Fibroblast of skin of left biceps (primary cell): Measurements from ENCODE around the gene BRAT1.
"Not testable (repeated sequence)": the region's sequence is repeated elsewhere in the genome, so short reads cannot be mapped to it uniquely, and the experiment has no call there.

Source experiments
- DNase-seq, 2 experiments: peaks; one replicate each; pipeline ENCODE4 v3.0.0-alpha.2; 2013; ENCODE audit warnings: low read depth in 2 of 2

Gene BRAT1

DNA sequence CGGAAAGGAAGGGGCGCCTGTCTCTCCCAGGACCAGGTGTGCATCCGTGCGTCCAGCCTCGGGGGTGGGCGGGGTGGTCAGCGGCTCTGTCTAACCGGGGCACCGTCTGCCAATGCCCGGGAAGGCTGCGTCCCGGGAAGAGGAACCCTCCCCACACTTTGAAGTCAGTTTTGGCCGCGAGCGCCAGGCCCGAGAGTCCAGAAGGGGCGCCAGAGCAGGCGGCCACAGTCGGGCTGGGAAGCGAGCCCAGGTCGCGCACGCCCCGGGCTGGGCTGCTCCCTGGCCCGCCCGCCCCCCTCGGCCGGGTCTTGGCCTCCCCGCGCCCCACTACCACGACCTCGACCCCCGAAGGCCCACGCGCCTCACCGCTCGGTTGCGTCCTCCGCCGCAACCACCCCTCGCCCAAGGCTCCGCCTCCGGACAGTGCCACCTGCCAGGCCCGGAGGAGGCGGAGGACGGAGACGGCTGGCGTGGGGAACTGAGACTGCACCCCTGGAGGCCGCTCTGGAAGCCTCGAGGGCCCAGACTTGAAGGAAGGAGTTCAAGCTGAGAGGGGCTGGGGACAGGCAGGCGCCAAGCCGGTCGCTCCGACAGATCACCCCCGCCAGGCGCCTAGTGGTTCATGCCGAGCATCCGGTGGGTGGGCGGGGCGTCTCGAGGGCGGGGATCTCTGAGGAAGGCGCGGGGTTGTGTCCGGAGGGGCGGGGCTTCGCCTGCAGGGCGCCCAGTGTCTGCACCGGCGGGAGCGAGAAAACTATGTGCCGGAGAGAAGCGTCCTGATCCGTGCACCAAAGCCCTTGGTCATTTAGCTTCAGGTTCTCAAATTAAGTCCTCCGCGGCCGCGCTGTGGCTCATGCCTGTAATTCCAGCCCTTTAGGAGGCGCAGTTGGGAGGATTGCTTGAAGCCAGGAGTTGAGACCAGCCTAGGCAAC is at the start of gene BRAT1:
TSS of gene BRAT1 (minus strand) at position 404 of the 932 bp plus-strand sequence. CDS start 1,093 bp downstream, outside the sequence.
- peak; percentile 66 to 70 for DNase-seq

DNA sequence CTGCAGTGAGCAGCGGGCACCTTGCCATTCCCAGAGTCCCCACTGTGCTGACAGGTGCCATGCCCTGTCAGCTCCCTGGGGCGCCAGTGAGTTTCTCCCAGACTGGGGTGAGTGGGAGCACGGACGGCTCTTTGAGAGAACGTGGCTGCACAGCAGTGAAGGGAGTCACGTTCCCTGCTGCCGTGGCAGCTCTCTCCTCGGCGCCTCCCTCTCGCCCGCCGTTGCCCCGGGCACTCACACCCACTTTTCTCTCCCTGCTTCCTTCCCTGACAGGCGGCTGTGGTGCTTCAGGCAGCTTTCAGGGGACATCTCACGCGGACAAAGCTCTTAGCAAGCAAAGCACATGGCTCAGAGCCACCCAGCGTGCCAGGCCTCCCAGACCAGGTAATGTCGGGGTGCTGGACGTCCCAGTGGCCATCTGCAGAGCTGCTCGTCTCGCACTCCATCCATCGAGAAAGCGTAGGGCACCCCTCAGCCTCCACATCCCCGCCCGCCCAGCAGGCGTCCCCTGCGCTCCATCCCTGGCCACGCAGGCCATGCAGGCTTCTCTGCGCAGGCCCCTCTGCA is 49.4 kb upstream of the BRAT1 start:
- DNase-seq, result no peak

DNA sequence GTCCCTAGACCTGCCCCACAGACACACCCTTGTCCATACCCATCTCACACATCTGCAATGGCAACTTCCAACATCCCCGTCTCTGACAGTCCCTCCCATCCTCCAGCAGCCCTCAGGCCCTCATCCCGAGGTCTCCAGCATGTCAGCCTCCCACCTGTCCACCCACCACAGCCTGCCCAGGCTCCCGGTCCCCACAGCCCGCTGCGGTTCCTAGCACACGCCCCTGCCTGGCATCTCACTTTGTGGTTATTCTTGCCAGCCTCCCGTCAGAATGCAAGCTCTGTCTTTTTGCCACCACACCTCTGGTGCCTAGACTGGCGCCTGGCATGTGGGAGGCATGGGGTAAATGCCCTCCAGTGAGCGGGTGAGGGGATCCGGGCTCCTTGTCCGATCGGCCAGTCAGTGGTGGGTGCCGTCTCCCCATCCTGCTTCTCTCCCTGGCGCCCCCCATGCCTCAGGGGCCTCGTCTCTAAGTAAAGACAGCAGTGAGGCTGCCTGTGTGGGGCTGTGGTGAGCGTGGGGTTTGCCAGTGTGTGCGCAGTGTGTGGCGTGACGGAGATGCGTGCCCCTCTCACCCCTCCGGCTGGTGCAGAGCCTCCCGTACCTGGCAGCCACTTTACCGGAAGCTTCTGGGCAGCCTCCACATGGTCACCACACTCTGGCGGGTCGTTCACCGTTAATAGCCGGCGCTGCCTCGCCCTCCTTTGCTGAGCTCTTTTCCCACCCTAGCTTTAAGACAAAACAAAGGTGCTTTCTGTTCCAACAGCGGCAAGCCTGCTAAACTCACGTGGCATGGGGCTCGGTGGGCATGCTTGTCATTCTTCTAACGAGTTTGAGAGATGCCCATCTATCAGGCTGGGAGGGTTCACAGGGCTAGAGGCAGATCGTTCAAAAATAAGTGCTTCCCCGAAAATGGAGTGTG is 48.0 kb upstream of the BRAT1 start:
- no peak for DNase-seq

- no peak for DNase-seq
Observed at GRCh38 chr7:2602406-2603043, 47.2 kb upstream of the BRAT1 start.

DNA sequence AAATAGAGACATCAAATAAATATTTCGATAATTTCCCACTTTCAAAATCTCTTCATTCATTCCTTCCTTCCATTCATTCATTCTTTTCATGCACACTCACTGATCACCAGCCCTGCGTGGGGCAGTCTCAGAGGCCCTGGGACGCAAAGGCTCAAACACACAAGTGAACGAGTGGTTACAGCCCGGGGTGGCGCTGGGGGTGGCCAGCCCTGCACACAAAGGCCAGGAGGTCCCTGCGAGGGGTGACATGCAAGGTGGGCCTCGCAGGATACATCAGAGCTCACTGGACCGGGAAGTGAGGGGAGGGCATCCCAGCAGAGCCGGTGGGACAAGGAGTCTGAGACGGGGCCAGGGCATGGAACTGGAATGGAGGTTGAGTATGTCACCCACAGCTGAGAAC is 46.6 kb upstream of the BRAT1 start:
- DNase-seq, result no peak

GRCh38 chr7:2601065-2601464 is 45.7 kb upstream of the BRAT1 start:
- no peak for DNase-seq

DNA sequence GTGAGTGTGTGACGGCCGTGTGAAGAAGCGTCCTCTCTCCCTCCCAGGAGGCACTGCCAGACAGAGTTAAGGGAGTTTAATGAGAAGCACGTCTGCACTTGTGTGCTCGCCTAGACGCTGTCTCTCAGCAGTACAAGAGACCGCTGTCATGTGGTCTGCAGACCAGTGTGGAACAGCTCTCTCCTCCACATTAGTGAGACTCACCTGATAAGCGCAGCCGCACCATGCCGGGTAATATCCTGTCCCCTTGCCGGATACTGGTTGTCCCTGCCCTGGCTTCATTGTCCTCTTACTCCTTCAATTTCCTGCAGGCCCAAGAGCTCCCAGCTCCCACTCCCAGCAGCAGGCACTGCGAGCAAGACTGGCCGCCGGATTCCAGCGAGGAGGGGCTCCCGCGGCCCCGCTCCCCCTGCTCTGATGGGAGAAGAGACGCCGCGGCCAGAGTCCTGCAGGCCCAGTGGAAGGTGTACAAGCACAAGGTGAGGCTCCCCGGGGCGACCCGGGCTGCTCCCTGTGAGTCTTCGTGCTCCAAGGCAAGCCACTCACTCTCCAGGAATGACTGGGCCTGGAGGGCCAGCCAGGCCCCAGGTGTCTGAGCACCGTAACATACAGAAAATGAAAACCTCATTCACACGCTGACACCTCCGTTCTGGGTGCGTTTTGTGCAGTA is 43.0 kb upstream of the BRAT1 start:
- DNase-seq, result no peak

DNA sequence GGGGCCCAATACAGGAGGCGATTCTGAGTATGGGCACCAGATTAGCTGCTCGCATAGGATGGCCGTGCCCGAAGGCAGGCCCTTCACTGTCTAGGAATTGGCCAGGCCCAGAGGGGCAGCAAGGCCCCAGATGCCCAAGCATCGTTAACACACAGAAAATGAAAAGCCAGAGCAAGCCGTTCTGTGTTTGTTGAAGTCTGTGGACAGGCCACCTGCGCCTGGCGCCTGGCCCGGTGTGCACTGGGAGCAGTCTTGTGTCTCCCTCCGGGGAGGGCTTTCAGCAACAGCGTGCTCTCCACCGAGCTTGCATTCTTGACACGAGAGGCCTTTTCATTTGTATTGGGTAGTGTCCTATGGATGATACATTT is 41.9 kb upstream of the BRAT1 start:
- no peak for DNase-seq

GRCh38 chr7:2596464-2597272 is 41.3 kb upstream of the BRAT1 start:
- no peak for DNase-seq

- DNase-seq, result no peak
Observed at GRCh38 chr7:2595258-2595860, 40.0 kb upstream of the BRAT1 start.

DNA sequence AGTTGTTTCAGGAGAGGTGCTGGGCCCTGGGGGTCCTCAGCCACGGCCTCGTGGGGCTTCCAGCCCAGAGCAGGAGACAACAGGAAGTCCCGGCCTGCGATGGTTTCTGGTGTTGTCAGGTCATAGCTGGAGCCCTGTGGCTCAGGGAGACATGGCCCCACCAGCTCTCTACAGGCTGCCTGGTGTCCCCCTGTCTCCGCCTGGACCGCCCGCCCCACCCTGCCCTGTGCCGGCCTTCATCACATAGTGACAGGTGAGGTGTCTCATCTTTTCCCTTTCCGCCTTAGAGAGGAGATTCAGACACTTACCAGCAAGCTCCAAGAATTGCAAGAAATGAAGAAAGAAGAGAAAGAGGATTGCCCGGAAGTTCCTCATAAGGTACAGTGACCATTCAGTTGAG is 39.3 kb upstream of the BRAT1 start:
- no peak for DNase-seq

- DNase-seq, result no peak
Observed at GRCh38 chr7:2593036-2593727, 37.9 kb upstream of the BRAT1 start.

GRCh38 chr7:2592375-2592865 is 37.1 kb upstream of the BRAT1 start:
- no peak for DNase-seq

- DNase-seq, result not testable (repeated sequence)
Observed at GRCh38 chr7:2589941-2590340, 34.6 kb upstream of the BRAT1 start.

DNA sequence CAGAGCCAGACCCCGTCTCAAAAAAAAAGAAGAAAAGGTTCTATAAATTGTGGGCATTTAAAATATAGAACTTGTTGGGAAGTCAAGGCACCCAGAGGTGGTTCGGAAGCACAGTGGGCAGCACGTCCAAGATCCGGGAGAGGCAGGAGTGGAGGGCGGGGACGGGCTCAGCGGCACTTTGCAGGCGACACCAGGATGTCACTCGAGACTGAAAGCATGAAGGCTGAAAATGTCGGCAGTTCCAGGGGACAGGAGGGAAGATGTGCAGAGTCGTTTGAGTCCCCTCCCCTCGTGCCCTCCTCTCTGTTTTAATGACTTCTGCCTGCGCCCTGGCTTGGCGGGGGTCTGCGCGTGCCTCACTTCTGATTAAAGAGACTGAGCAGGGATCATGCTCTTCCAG is 34.0 kb upstream of the BRAT1 start:
- DNase-seq, result no peak

DNA sequence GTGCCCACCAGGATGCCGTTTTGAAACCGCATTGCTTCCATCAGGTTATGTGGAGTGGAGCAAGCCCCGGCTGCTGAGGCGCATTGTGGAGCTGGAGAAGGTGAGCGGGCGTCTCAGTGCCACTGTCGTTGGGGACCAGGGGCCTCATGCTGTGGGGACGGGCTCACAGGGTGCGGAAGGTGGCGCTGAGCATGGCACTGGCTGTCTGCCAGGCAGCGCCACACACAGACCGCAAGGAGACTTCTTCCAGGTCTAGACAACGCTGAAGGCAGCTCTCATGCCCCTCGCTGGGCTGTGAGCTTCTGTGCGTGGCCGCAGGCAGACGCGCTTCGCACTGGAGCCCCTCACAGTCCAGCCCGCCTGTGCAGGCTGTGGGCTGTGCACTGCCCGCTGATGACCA is 32.5 kb upstream of the BRAT1 start:
- no peak for DNase-seq

DNA sequence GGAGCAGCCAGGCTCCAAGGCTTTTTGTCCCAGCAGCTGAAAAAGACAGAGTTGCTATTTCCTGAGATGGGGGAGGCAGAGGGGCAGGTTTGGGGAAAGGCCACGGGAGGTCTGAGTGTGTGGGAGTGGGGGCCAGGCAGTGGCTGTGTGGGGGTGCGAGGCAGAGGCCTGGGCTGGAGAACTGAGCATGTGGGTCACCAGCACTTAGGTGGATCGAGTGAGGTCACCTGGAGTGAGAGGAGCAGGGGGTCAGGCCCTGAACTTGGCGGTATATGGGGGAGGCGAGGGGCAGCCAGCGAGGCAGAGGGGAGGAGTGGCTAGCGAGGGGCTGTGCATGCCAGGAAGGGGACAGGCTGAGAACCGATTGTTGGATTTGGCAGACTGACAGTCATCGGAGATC is 31.8 kb upstream of the BRAT1 start:
- no peak for DNase-seq

- no peak for DNase-seq
Observed at GRCh38 chr7:2586326-2587020, 31.1 kb upstream of the BRAT1 start.

DNA sequence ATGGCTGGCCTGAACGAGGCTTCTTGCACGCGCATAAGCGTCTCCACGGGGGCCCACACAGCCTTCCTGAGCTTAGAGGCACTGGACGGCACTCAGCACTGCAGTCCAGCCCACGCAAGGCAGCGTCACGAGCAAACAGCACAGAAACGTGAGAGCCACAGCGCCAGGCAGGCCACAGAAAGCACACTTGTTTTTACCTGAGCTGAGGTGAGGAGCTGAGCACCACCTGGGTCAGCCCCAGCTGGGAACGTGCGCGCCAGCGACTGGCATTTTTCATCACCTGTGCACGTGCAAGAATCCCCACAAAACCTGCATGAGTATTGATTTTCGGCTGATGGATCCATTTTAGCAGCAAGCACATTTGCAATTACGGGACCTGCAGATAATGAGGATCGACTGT is 30.1 kb upstream of the BRAT1 start:
- no peak for DNase-seq
